22Rv1 (cell line): Measurements from ENCODE around the gene ARFGAP2.

Source experiments
- H3K27ac ChIP-seq: fragments of 450-650 bp; 2 replicates; pipeline ENCODE4 v1.5.1; 2017
- CTCF ChIP-seq: fragments of 450-650 bp; IDR thresholded peaks from 2 replicates; pipeline ENCODE4 v1.5.1; 2017; ENCODE audit warnings: mild to moderate bottlenecking
- ZFX ChIP-seq: fragments of 450-650 bp; IDR thresholded peaks from 2 replicates; pipeline ENCODE4 v1.6.1; 2017; ENCODE audit warnings: antibody characterized with exemption, borderline replicate concordance

Gene ARFGAP2

GRCh38 chr11:47131136-47131535 is 45.5 kb downstream of the ARFGAP2 start:
- TF ChIP-seq ZFX (no peak), CTCF (no peak)
- no peak overlapping the region for H3K27ac ChIP-seq

GRCh38 chr11:47130543-47130942 is 46.1 kb downstream of the ARFGAP2 start:
- TF ChIP-seq ZFX: no peak
- TF ChIP-seq CTCF: no peak
- H3K27ac ChIP-seq: no peak overlapping the region

GRCh38 chr11:47127213-47127612 is 49.5 kb downstream of the ARFGAP2 start:
- TF ChIP-seq ZFX: no peak
- TF ChIP-seq CTCF: no peak
- H3K27ac ChIP-seq: no peak overlapping the region

- H3K27ac ChIP-seq: no peak overlapping the region
- no peak for TF ChIP-seq CTCF
- no peak for TF ChIP-seq ZFX
These were observed 51.6 kb downstream of the ARFGAP2 start for GRCh38 chr11:47125083-47125482.

- no peak overlapping the region for H3K27ac ChIP-seq
- no peak for TF ChIP-seq ZFX
- TF ChIP-seq CTCF: no peak
These were observed 52.0 kb downstream of the ARFGAP2 start for GRCh38 chr11:47124675-47125074.

GRCh38 chr11:47123094-47123493 is 53.6 kb downstream of the ARFGAP2 start:
- H3K27ac ChIP-seq: no peak overlapping the region
- TF ChIP-seq ZFX: no peak
- no peak for TF ChIP-seq CTCF

GRCh38 chr11:47121731-47122130 is 54.9 kb downstream of the ARFGAP2 start:
- H3K27ac ChIP-seq: no peak overlapping the region
- no peak for TF ChIP-seq ZFX
- no peak for TF ChIP-seq CTCF
